Measurements from ENCODE around the gene TSPAN4. TPM values are rescaled to one million over a fixed set of nuclear protein-coding genes. Genes with fewer than 3 reads are reported as not detected.

Gene TSPAN4
- total and polyA plus RNA-seq, 10 donors: 32.1 to 140 (median 107) TPM

DNA sequence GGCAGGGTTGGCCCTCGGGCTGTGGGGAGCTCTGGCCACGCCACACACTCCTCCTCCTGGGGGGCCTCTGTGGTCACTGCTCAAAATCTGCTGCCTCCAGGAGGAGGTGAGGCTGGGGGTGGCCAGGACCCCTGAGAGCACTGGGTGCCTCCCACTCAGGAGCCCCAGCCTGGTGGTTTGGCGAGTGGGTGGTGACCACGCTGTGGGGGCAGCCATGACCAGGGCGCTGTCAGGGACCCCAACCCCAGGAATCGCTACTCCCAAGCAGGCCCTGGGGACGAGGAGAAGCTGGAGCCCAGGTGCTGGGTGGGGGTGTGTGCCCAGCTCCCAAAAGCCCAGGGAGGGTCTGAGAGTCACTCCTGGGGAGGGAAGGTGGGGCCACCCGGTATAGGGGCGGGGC is 30.1 kb downstream of the TSPAN4 start:
- intact Hi-C loops (cut with DNase I; ENCODE audit: low total_unique reads): no loop called here
- Histone ChIP-seq H3K27me3 (replicated peaks in 1 of 7) (no peaks in the 10 kb centered on the region), H3K36me3 (peaks cover 0 to 66% (median 20%) of the 10 kb centered on the region in 6 donors), H3K27ac (peak overlapping the region in 1 of 8 donors; percentile 31), H3K9me3 (no peaks in the 10 kb centered on the region), H3K4me3 (no peak overlapping the region), H3K4me1 (peaks cover 0 to 48% (median 10%) of the 10 kb centered on the region in 6 donors)
- DNase-seq: no peak
- TF ChIP-seq, protein P1, sequence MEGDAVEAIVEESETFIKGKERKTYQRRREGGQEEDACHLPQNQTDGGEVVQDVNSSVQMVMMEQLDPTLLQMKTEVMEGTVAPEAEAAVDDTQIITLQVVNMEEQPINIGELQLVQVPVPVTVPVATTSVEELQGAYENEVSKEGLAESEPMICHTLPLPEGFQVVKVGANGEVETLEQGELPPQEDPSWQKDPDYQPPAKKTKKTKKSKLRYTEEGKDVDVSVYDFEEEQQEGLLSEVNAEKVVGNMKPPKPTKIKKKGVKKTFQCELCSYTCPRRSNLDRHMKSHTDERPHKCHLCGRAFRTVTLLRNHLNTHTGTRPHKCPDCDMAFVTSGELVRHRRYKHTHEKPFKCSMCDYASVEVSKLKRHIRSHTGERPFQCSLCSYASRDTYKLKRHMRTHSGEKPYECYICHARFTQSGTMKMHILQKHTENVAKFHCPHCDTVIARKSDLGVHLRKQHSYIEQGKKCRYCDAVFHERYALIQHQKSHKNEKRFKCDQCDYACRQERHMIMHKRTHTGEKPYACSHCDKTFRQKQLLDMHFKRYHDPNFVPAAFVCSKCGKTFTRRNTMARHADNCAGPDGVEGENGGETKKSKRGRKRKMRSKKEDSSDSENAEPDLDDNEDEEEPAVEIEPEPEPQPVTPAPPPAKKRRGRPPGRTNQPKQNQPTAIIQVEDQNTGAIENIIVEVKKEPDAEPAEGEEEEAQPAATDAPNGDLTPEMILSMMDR (IDR thresholded peaks at IDR 0.05 in 8 of 11, conservative IDR thresholded peaks at IDR 0.05 in 3 of 11): no peak
- TF ChIP-seq POLR2AphosphoS5 (IDR thresholded peaks at IDR 0.05) (no peak), POLR2A (IDR thresholded peaks at IDR 0.05) (no peak)
- 84 to 95% (median 89%) methylated on average over 4 to 9 of the region's 9 CpGs for WGBS, 5 donors

DNA sequence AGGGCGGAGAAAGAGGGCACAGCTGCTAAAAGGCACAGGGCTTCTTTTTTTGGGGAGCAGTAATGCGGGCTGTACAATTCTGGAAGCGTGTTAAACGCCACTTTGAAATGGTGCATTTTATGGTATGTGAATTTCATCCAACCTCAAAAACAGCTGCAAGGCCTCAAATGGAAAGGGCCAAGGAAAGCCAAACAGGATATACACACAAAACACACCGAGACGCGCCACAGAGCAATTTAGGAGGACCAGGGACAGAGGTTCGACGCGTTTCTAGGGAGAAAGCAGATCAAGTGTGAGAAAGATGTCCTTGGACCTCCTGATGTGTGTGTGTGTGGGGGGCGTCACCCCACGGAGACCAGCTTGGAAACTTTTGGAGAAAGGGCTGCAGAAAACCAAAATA is 31.1 kb downstream of the TSPAN4 start:
- DNase-seq: no peak
- H3K4me3 ChIP-seq: no peak overlapping the region
- H3K27ac ChIP-seq: peak overlapping the region in 3 of 8 donors; percentile 31 to 36 (median 33)
- 63 to 82% (median 73%) methylated on average over 12 of the region's 12 CpGs for WGBS, 5 donors
- no peaks in the 10 kb centered on the region for H3K9me3 ChIP-seq
- TF ChIP-seq POLR2A (IDR thresholded peaks at IDR 0.05) (no peak), POLR2AphosphoS5 (IDR thresholded peaks at IDR 0.05) (no peak)
- TF ChIP-seq, protein P1 (IDR thresholded peaks at IDR 0.05 in 8 of 11, conservative IDR thresholded peaks at IDR 0.05 in 3 of 11): no peak
- H3K27me3 ChIP-seq (replicated peaks in 1 of 7): no peaks in the 10 kb centered on the region
- intact Hi-C loops (cut with DNase I; ENCODE audit: low total_unique reads): no loop called here
- peaks cover 0 to 70% (median 22%) of the 10 kb centered on the region in 6 donors for H3K36me3 ChIP-seq
- H3K4me1 ChIP-seq: peaks cover 0 to 45% (median 10%) of the 10 kb centered on the region in 6 donors

DNA sequence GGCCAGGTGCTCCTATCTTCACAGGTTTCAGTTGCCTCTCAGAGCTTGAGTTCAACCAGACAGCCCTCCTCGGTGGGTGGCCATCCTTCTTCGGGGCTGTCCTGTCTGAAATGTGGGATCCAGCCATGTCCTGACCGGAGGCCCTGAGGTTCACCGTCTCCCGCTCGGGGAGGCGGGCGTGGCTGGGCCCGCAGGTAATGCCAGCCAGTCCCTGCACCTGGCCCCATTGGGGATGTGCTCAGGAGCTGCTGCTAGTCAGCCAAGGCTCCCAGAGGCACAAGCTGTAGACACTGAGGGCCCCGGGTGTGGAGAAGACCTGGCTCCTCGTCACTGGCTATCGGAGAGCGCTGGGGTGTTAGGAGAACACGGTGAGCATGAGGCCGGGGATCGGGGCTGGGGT is 32.6 kb downstream of the TSPAN4 start:
- Histone ChIP-seq H3K9me3 (no peaks in the 10 kb centered on the region), H3K27ac (no peak overlapping the region), H3K27me3 (replicated peaks in 1 of 7) (no peaks in the 10 kb centered on the region), H3K4me3 (no peak overlapping the region), H3K4me1 (peaks cover 0 to 45% (median 10%) of the 10 kb centered on the region in 6 donors), H3K36me3 (peaks cover 0 to 70% (median 22%) of the 10 kb centered on the region in 6 donors)
- 91 to 95% (median 94%) methylated on average over 8 to 16 of the region's 16 CpGs for WGBS, 5 donors
- DNase-seq: no peak
- TF ChIP-seq, protein P1 (IDR thresholded peaks at IDR 0.05 in 8 of 11, conservative IDR thresholded peaks at IDR 0.05 in 3 of 11): no peak
- TF ChIP-seq POLR2AphosphoS5 (IDR thresholded peaks at IDR 0.05): no peak
- no peak for TF ChIP-seq POLR2A (IDR thresholded peaks at IDR 0.05)
- intact Hi-C loops (cut with DNase I; ENCODE audit: low total_unique reads): no loop called here

DNA sequence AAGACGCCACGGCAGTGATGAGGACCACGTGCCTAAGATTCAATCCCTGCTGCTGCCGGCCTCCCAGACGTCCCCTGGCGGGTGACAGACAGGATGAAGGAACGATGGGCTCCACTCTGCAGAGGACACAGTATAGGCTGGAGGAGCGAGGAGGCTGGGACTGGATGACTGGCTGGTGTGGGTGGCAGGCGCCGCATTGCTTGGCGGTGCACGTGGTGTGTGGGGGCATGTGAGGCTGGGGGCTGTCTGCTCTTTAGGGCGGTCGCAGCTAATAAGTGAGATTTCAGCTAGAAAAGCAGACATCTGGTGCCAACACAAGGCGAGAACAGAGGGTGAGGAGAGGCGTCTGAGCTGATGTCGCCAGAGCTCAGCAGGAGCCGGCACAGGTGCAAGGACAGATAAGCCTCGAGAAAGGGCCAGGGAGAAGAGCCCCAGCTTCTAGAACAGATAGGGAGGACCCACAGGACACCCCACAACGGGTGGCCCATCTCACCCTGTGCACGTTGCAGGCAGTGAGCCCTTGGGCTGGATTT is 33.2 kb downstream of the TSPAN4 start:
- intact Hi-C loops (cut with DNase I; ENCODE audit: low total_unique reads): no loop called here
- WGBS, 5 donors: 85 to 93% (median 87%) methylated on average over 21 of the region's 21 CpGs
- Histone ChIP-seq H3K4me1 (peaks cover 0 to 45% (median 10%) of the 10 kb centered on the region in 6 donors), H3K27ac (peak overlapping the region in 4 of 8 donors; percentile 45 to 78 (median 60)), H3K9me3 (no peaks in the 10 kb centered on the region), H3K36me3 (peaks cover 0 to 75% (median 26%) of the 10 kb centered on the region in 6 donors), H3K27me3 (replicated peaks in 1 of 7) (no peaks in the 10 kb centered on the region), H3K4me3 (no peak overlapping the region)
- no peak for TF ChIP-seq POLR2AphosphoS5 (IDR thresholded peaks at IDR 0.05)
- TF ChIP-seq, protein P1 (IDR thresholded peaks at IDR 0.05 in 8 of 11, conservative IDR thresholded peaks at IDR 0.05 in 3 of 11): no peak
- TF ChIP-seq POLR2A (IDR thresholded peaks at IDR 0.05): no peak
- DNase-seq: no peak

All from spleen (tissue), 11 donors.